GM15510 (cell line): ENCODE data around the gene AGR2.

Experiments
- POLR2A ChIP-seq: IDR thresholded peaks from 3 replicates; pipeline ENCODE4 v1.6.1; 2011; ENCODE audit warnings: borderline replicate concordance; ENCODE audit not compliant: insufficient read length; ENCODE audit errors: extremely low read depth

The AGR2 gene

DNA sequence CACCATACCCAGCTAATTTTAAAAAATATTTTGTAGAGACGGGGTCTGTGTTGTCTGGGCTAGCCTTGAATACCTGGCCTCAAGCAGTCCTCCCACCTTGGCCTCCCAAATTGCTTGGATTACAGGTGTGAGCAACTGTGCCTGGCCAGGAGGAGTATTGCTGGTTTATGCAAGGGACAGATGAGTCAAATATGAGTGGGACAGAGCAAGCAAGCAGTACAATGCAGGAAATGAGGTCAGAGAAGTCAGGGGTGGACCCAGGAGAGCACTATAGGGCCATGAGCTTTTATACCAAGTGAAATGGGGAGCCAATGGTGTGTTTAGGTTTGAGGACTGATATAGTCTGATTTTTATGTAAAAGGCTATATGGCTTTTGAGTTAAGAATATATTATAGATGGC lies 45.0 kb downstream of the AGR2 start:
- no peak for TF ChIP-seq POLR2A

DNA sequence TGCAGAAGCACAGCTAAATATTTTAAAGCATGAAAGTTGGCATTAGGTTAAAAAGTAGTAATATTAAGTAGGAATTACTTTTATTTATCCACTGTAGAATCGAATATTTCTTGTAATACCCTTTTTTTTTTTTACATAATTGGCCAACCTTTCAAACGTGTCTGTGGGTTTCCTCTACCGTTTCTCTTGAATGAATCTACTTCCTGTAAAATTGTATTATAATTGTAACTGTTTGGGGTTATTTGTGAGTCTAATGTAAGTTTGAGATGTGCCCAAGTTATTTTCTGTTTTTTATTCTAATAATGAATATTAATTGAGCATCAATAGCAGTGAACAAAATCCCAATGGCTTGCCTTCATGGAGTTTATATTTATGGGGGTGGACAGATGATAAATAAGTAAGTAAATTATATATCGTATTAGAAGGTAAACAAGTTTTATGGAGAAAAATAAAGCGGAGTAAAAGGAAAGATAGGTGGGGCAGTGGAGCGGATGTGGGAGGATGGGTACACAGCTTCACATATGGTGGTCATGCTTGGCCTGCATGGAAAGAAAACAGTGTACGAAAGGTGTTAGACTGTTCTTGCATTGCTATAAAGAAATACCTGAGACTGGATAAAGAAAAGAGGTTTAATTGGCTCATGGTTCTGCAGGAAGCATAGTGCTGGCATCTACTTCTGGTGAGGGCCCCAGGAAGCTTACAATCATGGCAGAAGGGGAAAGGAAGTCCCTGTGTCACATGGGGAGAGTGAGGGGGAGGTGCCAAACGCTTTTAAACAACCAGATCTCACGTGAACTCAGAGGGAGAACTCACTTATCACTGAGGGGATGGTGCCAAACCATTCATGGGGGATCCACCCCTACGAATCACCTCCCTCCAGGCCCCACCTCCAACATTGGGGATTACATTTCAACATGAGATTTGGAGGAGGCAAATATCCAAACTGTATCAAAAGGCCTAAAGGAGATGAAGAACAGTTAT lies 45.9 kb downstream of the AGR2 start:
- no peak for TF ChIP-seq POLR2A

DNA sequence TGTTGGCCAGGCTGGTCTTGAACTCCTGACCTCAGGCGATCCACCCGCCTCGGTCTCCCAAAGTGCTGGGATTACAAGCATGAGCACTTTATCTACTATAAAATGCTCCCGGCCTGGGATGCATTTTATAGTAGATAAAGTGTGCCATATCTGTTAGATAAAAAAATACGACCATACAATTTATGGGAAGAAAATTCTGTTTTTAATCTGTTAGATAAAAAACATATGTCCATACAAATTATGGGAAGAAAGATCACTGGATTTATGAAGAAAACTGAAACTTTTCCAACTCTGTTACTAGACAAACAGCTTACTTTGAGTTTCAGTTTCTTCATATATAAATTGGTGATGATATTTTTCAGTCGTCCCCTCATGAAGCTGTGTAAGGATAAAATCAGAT lies 46.8 kb downstream of the AGR2 start:
- TF ChIP-seq POLR2A = no peak

DNA sequence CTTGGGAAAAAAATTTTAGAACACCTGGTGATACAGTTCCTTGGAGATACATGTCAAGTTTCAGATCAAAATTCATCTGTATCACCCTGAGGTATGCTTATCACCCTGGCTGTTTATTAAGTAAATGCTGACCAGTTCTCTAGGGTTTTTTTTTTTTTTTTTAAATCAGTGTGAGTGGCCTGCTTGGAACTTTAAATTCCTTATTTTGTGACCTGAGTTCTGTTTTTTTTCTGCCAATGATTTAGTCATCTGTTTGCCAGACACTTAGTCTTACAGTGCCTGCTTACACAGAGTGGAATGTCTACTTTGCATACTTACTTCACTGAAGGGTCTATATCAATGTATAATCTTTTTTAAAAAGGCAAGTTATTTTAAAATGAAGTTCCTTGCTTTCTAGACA lies 49.4 kb downstream of the AGR2 start:
- no peak for TF ChIP-seq POLR2A

DNA sequence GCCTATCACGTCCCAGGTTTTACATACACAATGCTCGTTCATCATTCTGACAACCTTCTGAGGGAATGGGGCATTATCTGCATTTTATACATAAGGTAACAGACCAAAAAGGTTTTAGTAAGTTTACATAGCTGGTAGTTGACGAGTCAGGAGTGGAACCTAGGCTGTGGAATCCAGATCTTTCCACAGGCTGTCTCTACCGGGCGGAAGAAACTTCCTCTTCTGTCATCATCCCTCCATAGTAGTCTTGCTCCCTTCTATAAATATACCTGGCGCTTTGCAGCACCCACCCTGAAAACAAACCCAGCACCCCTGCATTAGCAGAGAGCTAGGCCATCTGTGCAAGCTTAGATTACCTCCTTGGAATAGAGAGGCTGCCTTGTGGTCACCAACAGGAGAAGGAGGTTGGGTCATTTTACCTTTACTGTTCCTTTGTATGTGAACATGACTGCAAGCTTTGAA lies 49.9 kb downstream of the AGR2 start:
- no peak for TF ChIP-seq POLR2A

DNA sequence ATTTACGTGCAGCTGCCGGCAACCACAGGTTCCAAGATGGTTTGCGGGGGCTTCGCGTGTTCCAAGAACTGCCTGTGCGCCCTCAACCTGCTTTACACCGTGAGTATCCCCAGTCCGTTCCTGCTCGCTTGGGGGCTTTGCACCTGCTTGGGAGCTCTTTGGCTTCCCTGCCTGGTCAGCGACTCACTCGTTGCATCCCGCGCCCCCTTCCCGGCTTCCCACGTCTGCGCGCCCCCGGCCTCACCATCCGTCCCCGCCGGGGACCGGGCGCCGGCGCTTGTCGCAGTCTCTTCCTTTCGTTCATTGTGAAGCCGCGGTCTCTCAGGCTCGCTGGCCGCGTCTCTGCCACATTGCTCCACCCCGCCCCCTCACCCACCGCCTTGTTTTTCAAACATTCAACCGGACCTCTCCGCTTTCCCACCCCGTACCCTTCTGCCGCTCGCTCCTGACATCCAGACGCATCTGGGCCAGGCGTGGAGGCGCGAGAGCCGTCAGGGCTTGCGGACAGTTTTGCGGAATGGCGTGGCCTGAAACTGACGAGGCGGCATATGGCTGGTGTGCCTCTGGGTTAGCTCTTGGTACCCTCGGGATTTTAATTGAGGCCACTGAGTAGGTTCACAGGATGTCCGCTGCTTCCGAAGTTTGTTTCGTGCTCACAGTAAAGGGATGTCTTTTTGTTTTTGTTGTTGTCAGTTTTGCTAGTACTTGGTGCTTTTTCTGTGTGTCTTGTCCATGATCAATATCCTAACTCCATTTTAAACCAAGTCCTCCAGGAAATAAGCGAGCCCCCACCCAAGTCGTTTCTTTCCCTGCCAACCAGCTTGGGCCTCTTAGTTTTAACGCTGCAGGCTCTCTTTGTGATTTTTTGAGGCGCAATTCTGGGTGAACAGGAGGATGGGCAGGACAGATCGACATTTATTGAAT lies 50.6 kb downstream of the AGR2 start:
- no peak for TF ChIP-seq POLR2A

DNA sequence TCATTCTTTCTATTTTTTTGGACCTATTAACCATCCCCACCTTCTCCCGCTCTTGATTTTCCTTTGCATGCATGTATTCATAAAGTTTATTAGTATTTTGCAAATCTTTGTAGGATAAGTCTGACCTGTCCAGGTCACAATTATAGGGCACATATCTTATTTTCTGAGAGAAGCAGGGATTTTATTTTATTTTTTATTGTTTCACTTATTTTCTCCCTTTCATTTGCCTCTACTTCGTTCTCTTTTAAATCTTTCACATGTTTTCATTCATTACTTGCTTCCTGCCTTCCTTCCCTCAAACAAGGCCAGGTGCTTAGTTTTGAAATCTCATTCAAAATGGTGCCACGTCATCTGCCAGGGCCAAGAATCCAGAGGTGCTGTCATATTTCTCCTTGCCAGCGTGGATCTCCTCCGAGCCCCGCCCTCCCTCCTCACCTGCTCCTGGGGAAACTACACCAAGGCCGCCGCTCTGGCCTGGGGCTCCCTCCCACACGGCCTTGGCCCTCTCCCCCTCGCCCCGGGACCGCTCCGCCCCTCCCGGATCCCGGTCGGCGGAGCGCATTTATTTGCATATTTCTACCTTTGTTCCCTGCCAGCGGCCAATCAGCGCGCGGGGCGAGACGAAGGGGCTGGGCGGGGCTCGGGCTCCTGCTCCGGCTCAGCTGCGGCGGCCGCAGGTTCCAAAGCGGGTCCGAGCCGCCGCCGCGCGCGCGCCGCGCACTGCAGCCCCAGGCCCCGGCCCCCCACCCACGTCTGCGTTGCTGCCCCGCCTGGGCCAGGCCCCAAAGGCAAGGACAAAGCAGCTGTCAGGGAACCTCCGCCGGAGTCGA lies 51.5 kb downstream of the AGR2 start, which contains the start of gene TSPAN13:
Gene TSPAN13, plus strand, starts transcription at position 654 of the 830 bp plus-strand sequence. CDS start 213 bp downstream, outside the sequence.
- no peak for TF ChIP-seq POLR2A

DNA sequence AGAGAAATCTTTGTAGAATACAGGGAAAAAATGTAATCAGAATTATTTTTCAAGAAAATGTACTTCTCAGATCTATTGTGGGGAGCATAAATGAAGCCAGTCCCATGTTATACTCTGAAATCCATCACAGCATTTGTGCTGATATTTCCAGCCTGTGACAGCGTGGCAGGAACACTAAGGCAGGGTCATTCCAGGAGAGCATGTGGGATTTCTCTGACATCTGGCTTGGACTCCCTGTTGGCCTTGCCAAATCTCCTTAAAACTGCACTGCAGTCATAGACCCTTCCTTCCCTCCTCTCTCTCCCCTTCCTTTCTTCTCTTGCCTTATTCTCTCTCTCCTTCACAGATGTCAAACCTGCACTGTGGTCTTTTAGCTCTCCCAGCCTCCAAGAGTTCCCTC lies 57.7 kb downstream of the AGR2 start:
- no peak for TF ChIP-seq POLR2A

DNA sequence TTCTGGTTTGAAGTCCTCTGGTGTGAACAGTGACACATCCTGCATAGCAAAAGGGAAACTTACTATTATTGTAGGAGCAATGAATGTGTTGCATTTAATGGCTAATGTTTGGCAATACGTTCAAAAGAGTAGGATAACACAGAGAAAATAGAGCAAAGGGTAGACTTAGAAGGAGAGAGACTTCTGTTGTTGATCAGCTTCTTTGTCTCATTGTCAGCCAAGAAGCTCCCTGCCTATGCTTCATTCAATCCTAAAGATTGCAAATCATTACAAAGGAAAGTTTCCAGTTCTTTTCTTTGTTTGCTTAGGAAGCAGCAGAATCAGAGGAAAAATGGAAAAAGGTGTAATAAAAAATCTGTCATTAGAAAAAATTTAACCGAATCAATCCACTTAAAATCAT lies 59.2 kb downstream of the AGR2 start:
- no peak for TF ChIP-seq POLR2A

DNA sequence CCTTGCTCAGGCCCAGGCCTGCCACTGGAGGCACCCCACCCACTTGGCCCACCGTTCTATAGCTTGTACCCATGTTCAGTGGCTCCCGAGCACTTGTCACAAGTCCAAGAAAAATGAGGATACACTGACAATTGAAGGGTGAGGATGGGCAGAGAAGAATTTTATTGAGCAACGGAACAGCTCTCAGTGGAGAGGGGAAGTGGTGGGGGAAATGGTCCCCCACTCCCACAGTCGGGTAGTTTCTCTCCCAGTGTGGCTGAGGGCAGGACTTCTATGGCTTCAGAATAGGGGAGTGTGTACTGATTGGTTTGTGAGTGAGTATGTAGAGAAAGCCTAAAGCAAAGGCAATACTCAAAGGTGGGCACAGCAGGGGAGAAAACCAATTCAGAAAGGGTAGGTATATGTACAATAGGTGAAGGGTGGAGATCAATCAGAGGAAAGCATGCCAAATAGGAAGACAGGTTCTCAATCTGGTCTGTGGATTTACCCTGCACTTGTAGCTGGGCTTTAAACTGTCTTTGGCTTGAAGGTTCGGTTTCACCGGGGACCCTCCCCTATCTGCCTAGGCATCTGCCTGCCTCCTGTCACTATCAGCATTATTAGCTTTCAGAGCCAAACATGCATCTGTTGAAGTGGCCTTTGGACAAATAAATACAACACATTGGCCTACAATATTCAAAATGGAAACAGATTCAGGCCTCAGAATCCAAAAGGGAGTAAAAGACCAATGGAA lies 60.1 kb downstream of the AGR2 start:
- no peak for TF ChIP-seq POLR2A

DNA sequence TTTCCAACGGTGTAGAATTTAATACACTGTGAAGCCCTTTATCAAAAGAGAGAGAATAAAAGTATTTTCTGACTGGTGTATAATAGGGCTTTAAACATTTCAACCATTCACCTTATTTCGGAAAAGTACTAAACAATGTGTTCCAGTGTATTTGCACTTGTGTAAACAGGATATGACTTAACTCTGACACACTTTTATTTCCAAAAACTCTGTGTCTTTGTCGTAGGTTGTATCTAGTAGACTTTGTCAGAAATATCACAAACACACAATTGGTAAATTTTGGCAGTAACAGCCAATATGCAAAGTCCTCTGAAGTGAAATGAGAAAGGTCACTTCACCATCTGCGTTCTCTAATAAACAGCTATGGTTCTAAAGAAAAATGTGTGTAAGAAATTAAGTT lies 61.6 kb downstream of the AGR2 start:
- TF ChIP-seq POLR2A = no peak

DNA sequence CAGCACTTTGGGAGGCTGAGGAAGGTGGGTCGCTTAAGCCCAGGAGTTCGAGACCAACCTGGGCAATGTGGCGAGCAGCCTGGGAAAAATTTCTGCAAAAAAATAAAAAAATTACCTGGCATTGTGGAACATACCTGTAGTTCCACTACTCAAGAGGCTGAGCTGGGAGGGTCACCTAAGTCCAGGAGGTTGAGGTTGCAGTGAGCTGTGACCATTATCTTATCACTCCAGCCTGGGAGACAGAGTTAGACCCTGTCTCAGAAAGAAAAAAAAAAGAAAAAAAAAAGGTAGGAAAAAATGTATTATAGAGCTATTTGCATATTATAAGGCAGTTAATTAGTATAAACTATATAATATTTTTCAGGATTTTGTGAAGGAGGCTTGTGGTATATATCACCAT lies 62.3 kb downstream of the AGR2 start:
- no peak for TF ChIP-seq POLR2A
